OCI-LY7 (cell line): Measurements from ENCODE around the gene OR2T33.

Source experiments
- EZH2phosphoT487 ChIP-seq: fragments of 200-600 bp; sonication (generic); IDR thresholded peaks from 2 replicates; pipeline ENCODE4 v1.6.1; 2018; ENCODE audit warnings: low read depth, borderline replicate concordance, mild to moderate bottlenecking, mixed run types, antibody characterized with exemption, low read length, moderate library complexity, mixed read lengths
- TF ChIP-seq, protein P1 (sequence below): fragments of 200-600 bp; sonication (generic); conservative IDR thresholded peaks from 2 replicates; pipeline ENCODE4 v1.5.1; 2014; ENCODE audit warnings: mild to moderate bottlenecking, antibody characterized with exemption, low read length, moderate library complexity, mixed read lengths

- TF ChIP-seq, protein P1, sequence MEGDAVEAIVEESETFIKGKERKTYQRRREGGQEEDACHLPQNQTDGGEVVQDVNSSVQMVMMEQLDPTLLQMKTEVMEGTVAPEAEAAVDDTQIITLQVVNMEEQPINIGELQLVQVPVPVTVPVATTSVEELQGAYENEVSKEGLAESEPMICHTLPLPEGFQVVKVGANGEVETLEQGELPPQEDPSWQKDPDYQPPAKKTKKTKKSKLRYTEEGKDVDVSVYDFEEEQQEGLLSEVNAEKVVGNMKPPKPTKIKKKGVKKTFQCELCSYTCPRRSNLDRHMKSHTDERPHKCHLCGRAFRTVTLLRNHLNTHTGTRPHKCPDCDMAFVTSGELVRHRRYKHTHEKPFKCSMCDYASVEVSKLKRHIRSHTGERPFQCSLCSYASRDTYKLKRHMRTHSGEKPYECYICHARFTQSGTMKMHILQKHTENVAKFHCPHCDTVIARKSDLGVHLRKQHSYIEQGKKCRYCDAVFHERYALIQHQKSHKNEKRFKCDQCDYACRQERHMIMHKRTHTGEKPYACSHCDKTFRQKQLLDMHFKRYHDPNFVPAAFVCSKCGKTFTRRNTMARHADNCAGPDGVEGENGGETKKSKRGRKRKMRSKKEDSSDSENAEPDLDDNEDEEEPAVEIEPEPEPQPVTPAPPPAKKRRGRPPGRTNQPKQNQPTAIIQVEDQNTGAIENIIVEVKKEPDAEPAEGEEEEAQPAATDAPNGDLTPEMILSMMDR: peak; percentile 84
- TF ChIP-seq EZH2phosphoT487: no peak
Measured at GRCh38 chr1:248243204-248243603, 34.6 kb downstream of the OR2T33 start.
